Neural progenitor cell (in vitro differentiated cells): ENCODE data around the gene BEND2.

Experiments
- CTCF ChIP-seq: fragments of 200-600 bp; sonication (generic); IDR thresholded peaks from 2 replicates; pipeline ENCODE4 v1.5.1; 2017; ENCODE audit warnings: antibody characterized with exemption, mild to moderate bottlenecking
- EZH2 ChIP-seq: fragments of 200-600 bp; sonication (generic); IDR thresholded peaks from 2 replicates; pipeline ENCODE4 v1.6.1; 2017; ENCODE audit warnings: antibody characterized with exemption, mild to moderate bottlenecking, moderate library complexity

- TF ChIP-seq CTCF (no peak), EZH2 (no peak)
These were observed 32.1 kb upstream of the BEND2 start for GRCh38 chrX:18252644-18253359.
